ENCODE data around the gene LYRM7.
"Not testable (repeated sequence)": the region's sequence is repeated elsewhere in the genome, so short reads cannot be mapped to it uniquely, and the experiment has no call there.

LYRM7 gene

GRCh38 chr5:131170540-131171275 lies at the start of gene LYRM7:
TSS of gene LYRM7 (plus strand) at chr5:131170944. CDS start at chr5:131171021, 77 bp downstream.
- peak; percentile 98 for DNase-seq (ENCODE audit: low read depth, low spot score)

- not testable (repeated sequence) for DNase-seq (ENCODE audit: low read depth, low spot score)
These were observed 43.5 kb upstream of the LYRM7 start for GRCh38 chr5:131127244-131127643.

- DNase-seq (ENCODE audit: low read depth, low spot score) = no peak
These were observed 41.4 kb upstream of the LYRM7 start for GRCh38 chr5:131129306-131129705.

- not testable (repeated sequence) for DNase-seq (ENCODE audit: low read depth, low spot score)
These were observed 37.7 kb upstream of the LYRM7 start for GRCh38 chr5:131133091-131133490.

GRCh38 chr5:131138406-131138805 lies 32.3 kb upstream of the LYRM7 start:
- not testable (repeated sequence) for DNase-seq (ENCODE audit: low read depth, low spot score)

GRCh38 chr5:131139321-131139720 lies 31.4 kb upstream of the LYRM7 start:
- DNase-seq (ENCODE audit: low read depth, low spot score) = no peak

- DNase-seq (ENCODE audit: low read depth, low spot score) = no peak
These were observed 27.6 kb upstream of the LYRM7 start for GRCh38 chr5:131142970-131143617.

- DNase-seq (ENCODE audit: low read depth, low spot score) = no peak
These were observed 23.5 kb upstream of the LYRM7 start for GRCh38 chr5:131147258-131147657.

GRCh38 chr5:131148835-131149234 lies 21.9 kb upstream of the LYRM7 start:
- no peak for DNase-seq (ENCODE audit: low read depth, low spot score)

- DNase-seq (ENCODE audit: low read depth, low spot score) = no peak
These were observed 20.3 kb upstream of the LYRM7 start for GRCh38 chr5:131150408-131150807.

GRCh38 chr5:131151216-131151615 lies 19.5 kb upstream of the LYRM7 start:
- DNase-seq (ENCODE audit: low read depth, low spot score) = no peak

GRCh38 chr5:131156385-131156784 lies 14.4 kb upstream of the LYRM7 start:
- DNase-seq (ENCODE audit: low read depth, low spot score) = no peak

GRCh38 chr5:131156957-131157356 lies 13.8 kb upstream of the LYRM7 start:
- DNase-seq (ENCODE audit: low read depth, low spot score) = no peak

- no peak for DNase-seq (ENCODE audit: low read depth, low spot score)
These were observed 10.6 kb upstream of the LYRM7 start for GRCh38 chr5:131160134-131160533.

GRCh38 chr5:131163276-131164119 lies 7.2 kb upstream of the LYRM7 start:
- no peak for DNase-seq (ENCODE audit: low read depth, low spot score)

- DNase-seq (ENCODE audit: low read depth, low spot score) = no peak
These were observed 6.3 kb upstream of the LYRM7 start for GRCh38 chr5:131164191-131165118.

GRCh38 chr5:131165119-131165727 lies 5.5 kb upstream of the LYRM7 start, which contains the start of gene HINT1:
TSS of gene HINT1 (minus strand) at chr5:131165256. CDS start at chr5:131165205, 51 bp downstream.
- peak; percentile 62 for DNase-seq (ENCODE audit: low read depth, low spot score)

GRCh38 chr5:131167615-131168014 lies 3.1 kb upstream of the LYRM7 start:
- DNase-seq (ENCODE audit: low read depth, low spot score) = no peak

GRCh38 chr5:131169810-131170539 lies 769 bp upstream of the LYRM7 start:
- DNase-seq (ENCODE audit: low read depth, low spot score) = no peak

- no peak for DNase-seq (ENCODE audit: low read depth, low spot score)
These were observed 599 bp downstream of the LYRM7 start for GRCh38 chr5:131171276-131171810.
